T-helper 1 cell (primary cell): Measurements from ENCODE around the gene LPIN2.
"Not testable (repeated sequence)": the region's sequence is repeated elsewhere in the genome, so short reads cannot be mapped to it uniquely, and the experiment has no call there.

Source experiments
- DNase-seq, 5 donors: peaks; one replicate each; pipeline ENCODE4 v3.0.0-alpha.2; 2012 to 2020

The LPIN2 gene

DNA sequence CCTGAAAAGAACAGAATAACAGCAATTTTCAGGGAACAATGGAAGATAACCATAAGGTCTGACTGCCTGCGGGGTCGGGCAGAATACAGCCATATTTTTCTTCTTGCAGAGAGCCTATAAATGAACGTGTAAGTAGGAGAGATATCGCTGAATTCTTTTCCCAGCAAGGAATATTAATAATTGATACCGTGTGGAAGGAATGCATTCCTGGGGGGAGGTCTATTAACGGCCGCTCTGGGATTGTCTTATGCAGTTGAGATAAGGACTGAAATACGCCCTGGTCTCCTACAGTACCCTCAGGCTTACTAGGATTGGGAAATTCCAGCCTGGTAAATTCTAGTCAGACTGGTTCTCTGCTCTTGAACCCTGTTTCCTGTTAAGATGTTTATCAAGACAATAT lies 9.2 kb downstream of the LPIN2 start:
- not testable (repeated sequence) for DNase-seq

GRCh38 chr18:3002732-3003131 lies 10.2 kb downstream of the LPIN2 start:
- DNase-seq: no peak

GRCh38 chr18:2998644-2999043 lies 14.3 kb downstream of the LPIN2 start:
- DNase-seq: peak in 1 of 5 donors; percentile 40

DNA sequence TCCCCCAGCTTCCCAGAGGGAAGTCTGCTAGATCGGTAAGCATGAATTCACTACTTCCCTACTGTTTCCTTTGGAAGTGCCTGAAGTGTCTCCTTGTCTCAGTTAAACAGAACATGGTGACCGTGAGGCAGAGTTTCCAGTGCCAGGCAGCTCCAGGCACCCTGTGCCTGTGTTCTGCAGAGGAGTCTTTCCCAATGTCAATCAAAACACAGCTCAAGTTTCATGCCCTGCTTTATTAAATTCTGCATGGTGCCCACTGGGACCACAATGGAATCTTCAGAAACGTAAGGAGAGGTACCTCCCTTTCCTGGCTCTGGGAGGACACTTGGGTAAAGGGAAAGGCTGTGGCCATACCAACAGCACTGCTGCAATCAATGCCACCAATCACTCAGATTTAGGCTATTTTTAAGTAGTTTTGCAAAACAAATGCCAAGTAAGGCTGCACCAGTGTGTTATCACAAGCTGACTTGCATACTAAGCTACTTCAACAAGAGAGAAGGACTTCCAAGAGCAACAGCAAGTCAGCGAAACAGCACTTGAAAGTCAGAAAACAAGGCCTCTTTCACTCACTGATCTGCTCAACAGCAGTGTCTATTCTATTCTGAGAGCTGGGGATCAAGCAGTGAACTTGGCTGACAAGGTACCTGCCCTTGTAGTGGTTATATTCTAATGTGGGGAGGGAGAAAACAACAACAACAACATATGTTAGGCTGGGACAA lies 14.9 kb downstream of the LPIN2 start:
- DNase-seq: peak in 1 of 5 donors; percentile 34

DNA sequence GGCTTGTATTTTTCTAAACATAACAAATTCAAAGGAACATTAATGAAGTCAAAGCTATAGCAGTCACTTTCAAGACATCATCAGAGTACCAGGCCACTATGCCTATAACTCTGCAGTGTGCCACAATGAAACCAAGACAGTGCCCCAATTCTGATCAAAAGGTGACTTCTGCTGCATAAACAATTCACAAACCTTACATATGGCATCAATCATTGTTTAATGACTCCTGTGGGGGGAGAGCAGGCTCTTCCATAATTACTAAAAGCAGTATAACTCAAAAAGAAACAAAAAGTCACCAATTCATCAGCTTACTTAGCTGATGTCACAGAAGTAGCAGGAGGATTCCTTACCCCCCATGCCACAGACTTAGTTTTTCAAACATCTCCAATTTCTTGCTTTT lies 15.5 kb downstream of the LPIN2 start:
- no peak for DNase-seq

DNA sequence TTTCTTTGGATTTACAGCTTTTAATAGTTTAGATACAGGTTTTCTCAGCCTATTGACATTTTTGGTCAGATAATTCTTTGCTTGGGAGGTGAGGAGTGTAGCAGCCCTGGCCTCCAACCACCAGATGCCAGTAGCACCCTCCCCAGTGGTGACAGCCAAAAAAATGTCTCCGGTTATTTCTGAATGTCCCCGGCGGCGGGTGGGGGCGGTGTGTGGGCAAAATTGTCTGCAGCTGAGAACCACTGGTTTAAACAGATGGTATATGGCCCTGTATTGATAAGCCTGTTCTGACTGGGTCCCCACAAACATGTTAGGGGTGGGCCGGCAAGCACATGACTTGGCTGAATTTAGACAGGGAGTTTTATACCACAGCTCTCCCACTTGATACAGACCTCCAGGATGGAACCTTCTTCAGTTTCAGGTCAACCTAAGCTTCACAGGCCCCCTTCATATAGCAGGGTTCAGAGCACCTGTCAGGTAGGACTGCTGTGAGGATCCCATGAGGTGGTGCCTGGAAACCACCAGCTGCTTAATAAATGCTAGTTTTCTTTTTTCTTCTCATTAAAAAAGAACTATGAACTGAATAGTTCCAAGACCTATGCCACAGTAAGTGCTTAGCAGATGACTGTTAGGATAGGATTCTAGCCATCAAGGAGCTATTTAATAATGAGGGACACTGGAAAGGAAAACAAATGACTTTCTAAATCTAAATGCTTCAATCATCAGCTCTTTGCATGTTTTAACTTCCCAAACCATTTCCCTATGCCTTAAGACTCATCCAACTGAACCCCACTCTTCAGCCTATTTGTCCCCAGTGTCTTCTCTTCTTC lies 18.1 kb downstream of the LPIN2 start:
- peak; percentile 42 to 71 (median 61) for DNase-seq

- DNase-seq: no peak
These were observed 18.8 kb downstream of the LPIN2 start for GRCh38 chr18:2994020-2994589.

DNA sequence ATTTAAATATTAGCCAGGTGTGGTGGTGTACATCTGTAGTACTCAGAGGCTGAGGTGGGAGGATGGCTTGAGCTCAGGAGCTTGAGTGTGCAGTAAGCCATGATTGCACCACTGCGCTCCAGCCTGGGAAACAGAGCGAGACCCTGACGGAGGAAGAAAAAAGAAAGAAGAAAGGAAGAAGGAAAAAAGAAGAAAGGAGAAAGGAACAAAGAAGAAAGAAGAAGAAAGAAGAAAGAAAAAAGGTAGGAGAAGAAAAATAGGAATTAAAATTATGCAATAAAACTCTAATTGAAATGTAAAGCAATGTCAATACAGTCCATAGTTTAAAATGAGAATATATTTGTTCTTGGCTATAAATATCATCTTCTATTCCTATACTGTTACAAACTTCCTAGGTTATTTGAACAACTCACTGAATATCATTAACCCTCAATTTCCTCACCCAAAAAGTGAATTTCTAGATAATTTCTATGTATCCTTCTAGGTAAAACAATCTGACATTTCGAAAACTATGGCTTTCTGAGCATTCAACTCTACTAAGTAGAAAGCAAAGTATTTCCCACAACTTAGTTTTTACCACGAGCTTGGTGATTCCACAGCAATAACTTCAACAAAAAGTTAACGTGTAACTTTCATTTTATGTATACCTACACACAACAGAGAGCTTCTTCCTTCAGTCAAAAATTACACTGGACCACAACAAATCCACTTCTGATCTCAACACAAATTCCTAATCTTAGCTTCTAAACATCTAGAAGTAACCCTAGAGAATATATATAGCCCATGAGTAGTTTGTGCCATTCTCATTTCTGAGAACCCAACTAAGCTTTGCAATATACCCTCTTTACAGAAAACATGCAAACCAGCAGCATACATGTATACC lies 19.7 kb downstream of the LPIN2 start:
- no peak for DNase-seq

GRCh38 chr18:2990956-2991640 lies 21.8 kb downstream of the LPIN2 start:
- no peak for DNase-seq

GRCh38 chr18:2987876-2988790 lies 24.8 kb downstream of the LPIN2 start:
- no peak for DNase-seq

- DNase-seq: no peak
These were observed 26.6 kb downstream of the LPIN2 start for GRCh38 chr18:2986150-2986865.

- peak in 1 of 5 donors; percentile 54 for DNase-seq
These were observed 27.3 kb downstream of the LPIN2 start for GRCh38 chr18:2985628-2986027.

DNA sequence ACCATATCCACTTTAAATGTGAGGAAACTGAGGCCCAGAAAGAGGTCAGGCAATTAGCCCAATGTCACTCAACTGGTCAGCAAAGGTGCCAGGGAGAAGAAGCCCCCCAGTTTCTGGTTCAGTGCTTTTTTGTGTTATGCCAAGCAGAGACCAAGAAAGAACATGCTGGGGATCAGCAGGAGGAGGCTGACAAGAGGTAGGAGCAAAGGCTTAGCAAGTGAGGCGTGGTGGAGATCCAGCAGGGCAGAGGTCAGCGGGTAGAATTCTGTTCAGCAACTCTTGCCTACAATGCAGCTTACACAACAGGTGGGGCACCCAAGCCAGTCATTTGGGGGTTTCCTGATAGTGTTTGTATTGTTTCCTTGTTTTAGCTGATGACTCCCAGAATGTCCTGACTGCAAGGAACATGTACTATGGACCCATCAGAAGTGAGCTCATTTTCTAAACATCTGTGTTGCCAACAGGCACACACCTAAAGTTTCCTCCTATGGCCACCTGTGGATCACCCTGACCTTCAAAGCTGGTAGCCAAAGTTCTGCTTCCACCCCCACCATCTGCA lies 28.2 kb downstream of the LPIN2 start:
- no peak for DNase-seq

DNA sequence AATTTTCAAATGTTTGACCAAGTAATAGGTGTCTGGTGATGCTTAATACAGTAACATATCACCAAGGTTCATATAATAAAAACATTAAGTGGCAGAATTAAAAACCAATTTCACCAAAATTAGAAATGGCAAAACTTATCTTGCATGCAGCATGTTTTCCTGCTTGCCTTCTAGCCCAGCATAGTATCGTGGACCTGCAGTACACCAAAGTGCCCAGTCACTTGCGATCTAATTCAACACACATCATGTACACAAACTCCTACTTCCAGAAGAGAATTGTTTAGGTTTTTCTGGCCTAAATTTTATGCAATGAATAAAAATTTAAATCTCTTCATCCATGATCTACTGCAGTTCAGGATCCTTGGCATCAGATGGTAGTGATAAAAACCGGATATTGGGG lies 28.9 kb downstream of the LPIN2 start:
- no peak for DNase-seq

DNA sequence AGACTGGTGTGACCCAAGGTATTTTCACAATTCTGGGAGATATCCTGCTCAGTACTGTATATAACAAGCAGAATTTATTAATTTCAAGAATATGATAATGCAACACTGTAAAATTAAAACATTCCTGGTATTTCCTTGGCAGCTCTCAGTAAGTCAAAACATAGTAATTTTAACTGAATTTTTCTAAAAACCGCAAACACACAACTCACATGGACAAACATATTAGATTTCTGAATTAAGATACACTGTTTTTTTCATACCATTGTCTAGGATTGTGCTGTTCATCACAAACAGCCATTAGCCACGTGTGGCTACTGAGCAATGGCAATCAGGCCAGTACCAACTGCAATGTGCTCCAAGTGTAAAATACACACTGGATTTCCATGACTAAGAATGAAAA lies 29.6 kb downstream of the LPIN2 start:
- no peak for DNase-seq

- DNase-seq: peak in 1 of 5 donors; percentile 54
These were observed 30.3 kb downstream of the LPIN2 start for GRCh38 chr18:2982452-2983269.

GRCh38 chr18:2982022-2982421 lies 30.9 kb downstream of the LPIN2 start:
- no peak for DNase-seq

DNA sequence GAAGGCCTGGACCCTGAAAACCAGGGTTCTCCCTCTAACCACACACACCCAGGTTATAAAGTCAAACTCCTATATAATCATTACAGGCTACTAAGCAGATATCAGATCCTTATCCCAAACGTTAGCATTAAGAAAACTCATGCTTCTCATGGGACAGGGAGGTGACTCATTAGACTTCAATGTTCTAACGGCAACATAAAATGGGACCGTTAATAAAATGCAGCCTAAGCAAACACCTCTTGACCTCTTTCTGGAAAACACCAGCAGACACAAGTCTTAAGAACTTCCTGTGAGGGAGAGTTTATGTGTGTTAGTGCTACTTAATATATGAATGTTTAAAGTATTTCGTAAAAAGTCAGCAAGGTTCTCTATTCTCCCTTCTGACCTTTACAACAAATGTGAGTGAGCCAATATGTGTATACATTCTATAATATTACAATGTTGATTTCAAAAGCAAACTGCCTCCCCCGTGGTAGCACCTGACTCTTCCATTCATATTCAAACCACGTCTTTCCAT lies 31.7 kb downstream of the LPIN2 start:
- DNase-seq: no peak
